H1 (cell line): ENCODE measurements around the gene FSTL4. TPM values are rescaled to one million over a fixed set of nuclear protein-coding genes. Genes with fewer than 3 reads are reported as not detected.

Experiments
- CTCF ChIA-PET: fragments of 300-600 bp; sonication (Branson Sonifier 250); formaldehyde crosslinking; loops from one replicate; lab custom pipeline; 2021; ENCODE audit not compliant: partially characterized antibody; lab: Charles Lee
- POLR2A ChIA-PET: fragments of 300-600 bp; sonication (Branson Sonifier 250); formaldehyde crosslinking; loops from one replicate; lab custom pipeline; 2021; ENCODE audit warnings: inconsistent platforms; ENCODE audit not compliant: partially characterized antibody; lab: Charles Lee
- DNase-seq, 2 experiments: peaks; one replicate each; pipeline versions ENCODE4 v3.0.0 to v3.0.0-alpha.2; 2010 to 2022; ENCODE audit warnings: low spot score in 2 of 2, low read depth in 1 of 2, mixed read lengths in 1 of 2
- FAIRE-seq: peaks from 2 replicates; lab custom pipeline; 2011; peaks lifted over from hg19 to GRCh38; lab: Jason Lieb, UNC
- H2AFZ ChIP-seq: 2 replicates; pipeline ENCODE4 v1.8.1; 2012; ENCODE audit warnings: low read length, inconsistent platforms
- H2AK5ac ChIP-seq: 2 replicates; pipeline ENCODE4 v1.6.1; 2013; ENCODE audit warnings: low read depth, low read length
- H2BK120ac ChIP-seq: replicated peaks from 2 replicates; pipeline ENCODE3; 2013; ENCODE audit warnings: low read depth, low read length, inconsistent platforms
- H2BK12ac ChIP-seq: 2 replicates; pipeline ENCODE4 v1.6.1; 2013; ENCODE audit warnings: low read depth, low read length
- H2BK15ac ChIP-seq: 2 replicates; pipeline ENCODE4 v1.6.1; 2013; ENCODE audit warnings: low read length
- H2BK20ac ChIP-seq: 2 replicates; pipeline ENCODE4 v1.6.1; 2013; ENCODE audit warnings: low read length
- H2BK5ac ChIP-seq: 2 replicates; pipeline ENCODE4 v1.6.1; 2013; ENCODE audit warnings: low read depth, low read length
- H3K14ac ChIP-seq: 2 replicates; pipeline ENCODE4 v1.6.1; 2013; ENCODE audit warnings: inconsistent platforms; ENCODE audit not compliant: insufficient read length
- H3K18ac ChIP-seq: 2 replicates; pipeline ENCODE4 v1.6.1; 2013; ENCODE audit warnings: low read length; ENCODE audit errors: extremely low read depth
- H3K23ac ChIP-seq: 2 replicates; pipeline ENCODE4 v1.6.1; 2013; ENCODE audit warnings: inconsistent platforms; ENCODE audit not compliant: insufficient read length
- H3K23me2 ChIP-seq: 2 replicates; pipeline ENCODE4 v1.6.1; 2013; ENCODE audit warnings: low read depth, low read length
- H3K27ac ChIP-seq: 2 replicates; pipeline ENCODE4 v1.6.1; 2011; ENCODE audit warnings: low read depth, low read length, inconsistent platforms
- H3K27me3 ChIP-seq, 4 experiments: replicated peaks in 1 of 4; 1 replicate in 1 of 4; 2 replicates in 3 of 4; pipeline versions ENCODE4 v1.6.1 to v1.8.1; 2011 to 2013; ENCODE audit warnings: low read length in 3 of 4, mild to moderate bottlenecking in 3 of 4, inconsistent platforms in 2 of 4, mixed read lengths in 2 of 4, moderate library complexity in 1 of 4; ENCODE audit not compliant: control insufficient read depth in 3 of 4, insufficient read depth in 3 of 4; ENCODE audit errors: extremely low read depth in 1 of 4
- H3K36me3 ChIP-seq, 4 experiments: 2 replicates each; pipeline versions ENCODE4 v1.6.1 to v1.8.1; 2011 to 2013; ENCODE audit warnings: mild to moderate bottlenecking in 4 of 4, low read length in 3 of 4, moderate library complexity in 2 of 4, control low read depth in 1 of 4, inconsistent platforms in 1 of 4; ENCODE audit not compliant: insufficient read depth in 4 of 4, control insufficient read depth in 2 of 4
- H3K4ac ChIP-seq: replicated peaks from 2 replicates; pipeline ENCODE3; 2013; ENCODE audit warnings: low read length, low read depth, mixed read lengths, inconsistent platforms; ENCODE audit not compliant: insufficient read length
- H3K4me1 ChIP-seq, 4 experiments: replicated peaks in 1 of 4; 1 replicate in 1 of 4; 2 replicates in 3 of 4; pipeline versions ENCODE4 v1.6.1 to v1.8.1; 2011 to 2013; ENCODE audit warnings: low read length in 3 of 4, inconsistent platforms in 2 of 4, mixed read lengths in 1 of 4; ENCODE audit not compliant: insufficient read depth in 4 of 4, control insufficient read depth in 3 of 4
- H3K4me2 ChIP-seq, 2 experiments: 2 replicates each; pipeline versions ENCODE4 v1.6.1 to v1.8.1; 2011 to 2013; ENCODE audit warnings: low read depth in 2 of 2, low read length in 2 of 2, control low read depth in 1 of 2, inconsistent platforms in 1 of 2, mild to moderate bottlenecking in 1 of 2; ENCODE audit not compliant: insufficient read depth in 1 of 2
- H3K4me3 ChIP-seq, 4 experiments: fragments of 200-600, 300-600 bp in 1 of 4; sonication (generic), shearing (Covaris generic), sonication (Bioruptor Twin) in 1 of 4; 2 replicates each; pipeline versions ENCODE4 v1.5.1 to v1.8.1; 2011 to 2016; ENCODE audit warnings: low read length in 4 of 4, low read depth in 3 of 4, control low read depth in 2 of 4, inconsistent platforms in 2 of 4, mild to moderate bottlenecking in 2 of 4, mixed read lengths in 1 of 4, moderate library complexity in 1 of 4; ENCODE audit not compliant: insufficient read depth in 2 of 4; ENCODE audit errors: extremely low read depth in 1 of 4
- H3K56ac ChIP-seq: replicated peaks from 2 replicates; pipeline ENCODE3; 2013; ENCODE audit warnings: low read depth, mild to moderate bottlenecking, mixed read lengths, low read length, inconsistent platforms; ENCODE audit not compliant: insufficient read length
- H3K79me1 ChIP-seq: 2 replicates; pipeline ENCODE4 v1.6.1; 2013; ENCODE audit warnings: low read depth, low read length, control low read depth
- H3K79me2 ChIP-seq, 2 experiments: 2 replicates each; pipeline versions ENCODE4 v1.6.1 to v1.8.1; 2012 to 2013; ENCODE audit warnings: low read length in 2 of 2, mild to moderate bottlenecking in 2 of 2, inconsistent platforms in 1 of 2; ENCODE audit not compliant: insufficient read depth in 2 of 2, control insufficient read depth in 1 of 2
- H3K9ac ChIP-seq, 4 experiments: replicated peaks in 1 of 4; 1 replicate in 1 of 4; 2 replicates in 3 of 4; pipeline versions ENCODE4 v1.6.1 to v1.8.1; 2011 to 2013; ENCODE audit warnings: low read depth in 3 of 4, low read length in 3 of 4, control low read depth in 2 of 4, mild to moderate bottlenecking in 2 of 4, moderate library complexity in 2 of 4, inconsistent platforms in 1 of 4; ENCODE audit errors: extremely low read depth in 1 of 4
- H3K9me3 ChIP-seq, 2 experiments: 2 replicates each; pipeline versions ENCODE4 v1.6.1 to v1.8.1; 2012 to 2013; ENCODE audit warnings: mild to moderate bottlenecking in 2 of 2, moderate library complexity in 2 of 2, control low read depth in 1 of 2, inconsistent platforms in 1 of 2, low read depth in 1 of 2, low read length in 1 of 2, mixed read lengths in 1 of 2; ENCODE audit not compliant: insufficient read depth in 2 of 2
- H4K20me1 ChIP-seq, 2 experiments: replicated peaks in 1 of 2; 2 replicates each; pipeline versions ENCODE3 to v1.8.1; 2011 to 2013; ENCODE audit warnings: inconsistent platforms in 2 of 2, low read length in 2 of 2, mild to moderate bottlenecking in 1 of 2; ENCODE audit not compliant: insufficient read depth in 2 of 2, control insufficient read depth in 1 of 2
- H4K5ac ChIP-seq: 2 replicates; pipeline ENCODE4 v1.6.1; 2013; ENCODE audit warnings: low read length, low read depth, mixed read lengths, inconsistent platforms; ENCODE audit not compliant: insufficient read length
- H4K8ac ChIP-seq: 2 replicates; pipeline ENCODE4 v1.8.0; 2013; ENCODE audit warnings: mild to moderate bottlenecking, moderate library complexity, low read length, inconsistent platforms; ENCODE audit not compliant: insufficient read depth; ENCODE audit errors: extremely low read depth
- H4K91ac ChIP-seq: replicated peaks from 2 replicates; pipeline ENCODE3; 2013; ENCODE audit warnings: low read length, mixed read lengths, inconsistent platforms; ENCODE audit not compliant: insufficient read length
- CHD2 ChIP-seq: IDR thresholded peaks from 2 replicates; pipeline ENCODE4 v1.6.1; 2012; ENCODE audit warnings: low read length, improper control_type of control experiment
- FOSL1 ChIP-seq: IDR thresholded peaks from 2 replicates; pipeline ENCODE4 v1.6.1; 2011; ENCODE audit warnings: mild to moderate bottlenecking, low read depth, low read length, moderate library complexity; ENCODE audit not compliant: insufficient read depth
- MAX ChIP-seq: IDR thresholded peaks from 2 replicates; pipeline ENCODE4 v1.6.1; 2012; ENCODE audit warnings: inconsistent platforms
- SIX5 ChIP-seq: IDR thresholded peaks from 2 replicates; pipeline ENCODE4 v1.6.1; 2011; ENCODE audit warnings: mild to moderate bottlenecking, low read depth, low read length
- WGBS, 2 experiments: shearing (Covaris generic) in 1 of 2; methylation state at CpG; one replicate each; pipeline versions ENCODE4 v1.1.6 to v1.1.7; 2013 to 2015; ENCODE audit warnings: low lambda C conversion rate in 2 of 2, mixed read lengths in 2 of 2, inconsistent platforms in 1 of 2, low coverage in 1 of 2, missing lambda C conversion rate in 1 of 2; ENCODE audit not compliant: insufficient replicate concordance in 2 of 2, insufficient coverage in 1 of 2, insufficient read length in 1 of 2; ENCODE audit errors: extremely low coverage in 1 of 2, missing lambda C conversion rate in 1 of 2; 5-methylcytosine and 5-hydroxymethylcytosine counted together
- polyA plus RNA-seq, 7 experiments: library from polyadenylated mRNA; depleted of rRNA in 3 of 7; stranded (reverse) in 5 of 7; unstranded in 2 of 7; fragments of >200 nt in 5 of 7; fragments of 200-250 nt in 2 of 7; gene quantifications; 1 replicate in 5 of 7; 2 replicates in 1 of 7; 4 replicates in 1 of 7; pipeline versions ENCODE4 v1.2.1 to v1.2.3, GENCODE V29; 2011 to 2013; ENCODE audit warnings: missing spikeins in 2 of 7, mixed read lengths in 2 of 7
- total RNA-seq: library from RNA; stranded (reverse); fragmentation: NEBNext Ultra II Directional; extraction: Animal tissue kit (Norgen Biotek cat#: 25700); gene quantifications from 2 replicates; pipeline ENCODE4 v1.2.1, GENCODE V29; 2021

The FSTL4 gene
- total and polyA plus RNA-seq, 2 of the 8 experiments (the other 6 are each of a cell fraction or from before 2014, with no cell fraction given), result 3.1 to 4.1 TPM

GRCh38 chr5:133618141-133618540 lies 5.8 kb upstream of the FSTL4 start:
- no peak overlapping the region for H3K14ac ChIP-seq
- no peaks in the 10 kb centered on the region for H3K23me2 ChIP-seq
- H2AK5ac ChIP-seq, result no peak overlapping the region
- H2BK20ac ChIP-seq, result no peak overlapping the region
- CTCF ChIA-PET, result interaction anchor here (1.1 kb wide), 1 partner anchor 408 kb away, joined by 4 read pairs; no protein-coding TSS in a partner anchor
- POLR2A ChIA-PET, result no interaction called here
- H4K8ac ChIP-seq, result no peak overlapping the region
- WGBS, 2 experiments, result 88% methylated on average over 1 of the region's 1 CpG; no CpG with 5 or more reads in 1 of the 2 experiments
- no peak overlapping the region for H4K5ac ChIP-seq
- no peaks in the 10 kb centered on the region for H3K9me3 ChIP-seq
- H3K4me3 ChIP-seq, result no peak overlapping the region
- H3K4me1 ChIP-seq, result no peaks in the 10 kb centered on the region
- no peak overlapping the region for H4K91ac ChIP-seq
- no peak overlapping the region for H3K4ac ChIP-seq
- no peak overlapping the region for H3K9ac ChIP-seq
- no peaks in the 10 kb centered on the region for H4K20me1 ChIP-seq
- H3K18ac ChIP-seq, result no peak overlapping the region
- no peak for DNase-seq
- no peak overlapping the region for H2BK5ac ChIP-seq
- H3K56ac ChIP-seq, result no peak overlapping the region
- H2BK120ac ChIP-seq, result no peak overlapping the region
- no peak overlapping the region for H3K4me2 ChIP-seq
- H3K79me2 ChIP-seq, result no peaks in the 10 kb centered on the region
- H3K23ac ChIP-seq, result no peak overlapping the region
- H2BK12ac ChIP-seq, result no peak overlapping the region
- H3K36me3 ChIP-seq, result no peaks in the 10 kb centered on the region; a peak in 1 of 8 replicates
- H2BK15ac ChIP-seq, result no peak overlapping the region
- no peak for TF ChIP-seq FOSL1
- no peak for TF ChIP-seq SIX5
- TF ChIP-seq MAX, result no peak
- TF ChIP-seq CHD2, result no peak
- H3K27ac ChIP-seq, result no peak overlapping the region
- H2AFZ ChIP-seq, result no peak overlapping the region
- H3K27me3 ChIP-seq, result peaks cover 7 to 13% (median 10%) of the 10 kb centered on the region in 4 experiments
- no peak for FAIRE-seq
- no peaks in the 10 kb centered on the region for H3K79me1 ChIP-seq
